Measurements from ENCODE around the gene TRIM72. TPM values are rescaled to one million over a fixed set of nuclear protein-coding genes. Genes with fewer than 3 reads are reported as not detected.
"Not testable (repeated sequence)": the region's sequence is repeated elsewhere in the genome, so short reads cannot be mapped to it uniquely, and the experiment has no call there.

TRIM72 gene
- polyA plus RNA-seq, 1 donor, result 98.3 TPM

DNA sequence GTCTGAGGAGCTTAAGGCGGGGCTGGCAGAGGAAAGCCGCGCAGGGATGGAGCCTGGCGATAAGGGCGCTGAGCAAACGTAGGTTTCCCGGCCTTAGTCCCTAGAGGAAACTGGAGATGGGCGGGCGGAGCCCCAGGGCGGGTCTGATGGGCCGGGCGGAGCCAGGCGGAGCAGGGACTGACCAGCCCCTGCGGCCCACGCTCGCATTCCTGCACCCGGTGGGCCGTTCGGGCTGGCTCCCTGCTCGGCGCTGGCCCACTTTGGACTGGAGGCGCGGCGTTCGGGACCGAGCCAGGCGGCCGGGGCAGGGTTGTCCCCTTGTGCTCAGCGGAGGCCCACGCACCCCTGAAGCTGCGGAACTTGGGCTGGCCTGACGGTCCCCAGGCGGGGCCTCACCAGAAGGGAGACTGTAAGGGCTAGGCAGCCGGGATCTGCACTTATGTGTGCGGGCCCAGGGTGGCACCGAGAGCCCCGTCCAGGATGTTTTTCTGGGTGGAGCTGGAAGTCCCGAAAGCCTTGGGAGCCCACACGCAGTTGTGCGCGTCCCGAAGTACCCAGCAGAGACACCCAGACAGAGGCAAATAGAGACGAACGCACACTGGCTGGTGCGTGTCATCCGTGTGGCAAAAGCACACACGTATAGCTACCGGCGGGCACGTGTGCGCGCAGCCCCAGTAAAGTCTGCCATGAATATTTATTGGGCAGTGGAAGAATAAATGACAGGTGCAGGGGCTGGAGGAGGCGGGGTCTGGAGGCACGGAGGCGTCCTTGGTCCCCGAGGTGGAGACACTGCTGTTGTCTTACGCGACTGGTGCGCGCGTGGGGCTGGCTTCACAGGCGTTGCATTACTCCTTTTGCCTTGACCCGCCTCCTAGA, 1.6 kb downstream of the TRIM72 start:
- DNase-seq, result no peak

DNA sequence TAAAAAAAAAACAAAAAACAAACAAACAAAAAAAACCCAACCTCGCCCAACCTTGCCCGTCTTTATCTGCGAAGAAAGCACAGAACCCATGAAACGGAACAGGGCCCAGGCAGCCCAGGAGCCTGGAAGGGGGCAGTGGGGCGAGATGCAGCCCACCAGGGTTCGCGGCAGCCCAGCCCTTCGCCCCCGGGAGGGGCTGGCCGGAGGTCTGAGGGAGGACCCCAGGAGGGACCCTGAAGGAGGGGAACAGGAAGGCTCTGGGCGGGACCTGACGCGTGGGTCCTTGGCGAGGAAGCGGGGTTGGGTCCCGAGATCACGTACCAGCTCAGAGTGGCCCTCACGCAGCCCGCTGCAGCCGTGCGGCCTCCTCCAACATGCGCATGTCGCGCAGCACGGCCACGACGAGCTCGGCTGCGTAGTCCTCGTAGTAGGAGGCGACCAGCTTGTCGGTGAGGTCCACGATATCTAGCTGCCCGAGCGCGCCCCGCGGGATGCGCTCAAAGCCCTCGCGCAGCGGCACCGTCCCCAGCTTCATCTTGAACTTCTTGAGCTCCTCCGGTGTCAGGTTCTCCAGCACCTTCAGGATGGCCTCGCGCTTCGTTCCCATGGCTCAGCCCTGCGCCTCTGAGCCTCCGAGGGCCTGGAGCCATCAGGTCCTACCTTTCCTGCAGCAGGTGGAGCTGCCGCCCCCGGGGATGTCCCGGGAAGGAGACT, 2.7 kb downstream of the TRIM72 start, which contains the start of gene PYDC1:
TSS of gene PYDC1 (minus strand) at position 714 of the 714 bp plus-strand sequence. CDS start at position 607, 107 bp downstream.
- no peak for DNase-seq

DNA sequence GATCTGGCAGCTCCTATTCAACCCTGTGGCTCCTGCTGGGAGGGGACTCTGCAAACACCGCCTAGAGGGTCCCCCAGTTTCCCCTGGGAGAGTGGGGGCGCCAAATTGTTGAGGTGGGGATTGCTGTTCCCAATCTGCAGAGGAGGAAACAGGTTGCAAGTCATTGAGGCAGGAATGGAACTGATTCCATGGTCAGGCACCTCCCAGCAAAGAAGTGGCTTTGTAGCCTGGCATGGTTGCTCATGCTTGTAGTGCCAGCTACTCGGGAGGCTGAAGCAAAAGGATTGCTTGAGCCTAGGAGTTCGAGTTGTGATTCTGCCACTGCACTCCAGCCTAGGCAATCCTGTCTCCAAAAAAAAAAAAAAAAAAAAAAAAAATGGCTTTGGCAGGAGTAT, 3.2 kb downstream of the TRIM72 start:
- DNase-seq, result no peak

DNA sequence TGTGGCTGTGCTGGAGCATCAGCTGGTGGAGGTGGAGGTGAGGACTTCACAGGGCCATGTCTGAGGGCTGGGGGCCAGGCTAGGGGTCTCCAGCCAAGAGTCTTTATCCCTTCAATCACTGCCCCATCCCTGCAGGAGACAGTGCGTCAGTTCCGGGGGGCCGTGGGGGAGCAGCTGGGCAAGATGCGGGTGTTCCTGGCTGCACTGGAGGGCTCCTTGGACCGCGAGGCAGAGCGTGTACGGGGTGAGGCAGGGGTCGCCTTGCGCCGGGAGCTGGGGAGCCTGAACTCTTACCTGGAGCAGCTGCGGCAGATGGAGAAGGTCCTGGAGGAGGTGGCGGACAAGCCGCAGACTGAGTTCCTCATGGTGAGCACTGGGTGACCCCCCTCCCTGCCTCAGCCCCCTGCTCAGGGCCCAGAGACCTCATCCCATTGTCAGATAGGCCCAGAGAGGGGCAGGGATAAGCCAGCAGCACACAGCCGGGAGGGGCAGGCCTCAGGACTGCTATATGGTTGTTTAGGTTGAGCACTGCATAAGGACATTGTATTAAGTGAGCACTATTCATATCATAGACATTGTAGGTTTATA, 5.3 kb downstream of the TRIM72 start:
- DNase-seq, result no peak

DNA sequence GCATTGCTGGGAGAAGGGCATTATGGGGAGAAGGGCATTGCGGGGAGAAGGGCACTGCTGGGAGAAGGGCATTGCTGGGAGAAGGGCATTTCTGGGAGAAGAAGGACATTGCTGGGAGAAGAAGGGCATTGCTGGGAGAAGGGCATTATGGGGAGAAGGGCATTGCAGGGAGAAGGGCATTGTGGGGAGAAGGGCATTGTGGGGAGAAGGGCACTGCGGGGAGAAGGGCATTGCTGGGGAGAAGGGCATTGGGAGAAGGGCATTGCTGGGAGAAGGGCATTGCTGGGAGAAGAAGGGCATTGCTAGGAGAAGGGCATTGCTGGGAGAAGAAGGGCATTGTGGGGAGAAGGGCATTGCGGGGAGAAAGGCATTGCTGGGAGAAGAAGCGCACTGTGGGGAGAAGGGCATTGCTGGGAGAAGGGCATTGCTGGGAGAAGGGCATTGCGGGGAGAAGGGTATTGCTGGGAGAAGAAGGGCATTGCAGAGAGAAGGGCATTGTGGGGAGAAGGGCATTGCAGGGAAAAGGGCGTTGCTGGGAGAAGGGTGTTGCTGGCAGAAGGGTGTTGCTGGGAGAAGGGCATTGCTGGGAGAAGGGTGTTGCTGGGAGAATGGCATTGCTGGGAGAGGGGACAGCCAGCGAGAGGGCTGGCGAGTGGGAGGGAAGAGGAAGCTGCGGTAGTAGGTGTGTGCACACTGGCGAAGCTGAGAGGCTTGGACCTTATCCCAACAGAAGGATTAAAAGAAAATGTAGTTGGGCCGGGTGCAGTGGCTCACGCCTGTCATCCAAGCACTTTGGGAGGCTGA, 7.6 kb downstream of the TRIM72 start:
- DNase-seq, result no peak

DNA sequence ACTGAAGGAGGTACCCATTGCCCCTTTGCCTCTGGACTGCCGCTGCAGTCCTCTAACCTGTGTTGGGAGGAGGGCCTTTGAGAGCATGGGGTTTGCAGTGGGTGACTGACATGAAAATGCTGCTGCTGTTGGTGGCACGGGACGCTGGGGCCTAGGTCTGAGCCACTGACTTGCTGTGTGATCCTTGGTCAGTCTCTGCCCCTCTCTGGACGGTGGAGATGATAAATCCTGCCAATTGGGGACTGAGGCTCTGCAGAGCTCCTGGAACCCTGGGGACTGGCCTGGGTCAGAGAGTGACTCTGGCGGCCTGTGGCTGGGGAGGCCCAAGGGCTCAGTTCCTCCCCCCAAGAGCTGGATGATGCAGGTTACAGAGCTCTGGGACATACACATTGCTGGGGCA, 9.1 kb downstream of the TRIM72 start:
- DNase-seq, result no peak

DNA sequence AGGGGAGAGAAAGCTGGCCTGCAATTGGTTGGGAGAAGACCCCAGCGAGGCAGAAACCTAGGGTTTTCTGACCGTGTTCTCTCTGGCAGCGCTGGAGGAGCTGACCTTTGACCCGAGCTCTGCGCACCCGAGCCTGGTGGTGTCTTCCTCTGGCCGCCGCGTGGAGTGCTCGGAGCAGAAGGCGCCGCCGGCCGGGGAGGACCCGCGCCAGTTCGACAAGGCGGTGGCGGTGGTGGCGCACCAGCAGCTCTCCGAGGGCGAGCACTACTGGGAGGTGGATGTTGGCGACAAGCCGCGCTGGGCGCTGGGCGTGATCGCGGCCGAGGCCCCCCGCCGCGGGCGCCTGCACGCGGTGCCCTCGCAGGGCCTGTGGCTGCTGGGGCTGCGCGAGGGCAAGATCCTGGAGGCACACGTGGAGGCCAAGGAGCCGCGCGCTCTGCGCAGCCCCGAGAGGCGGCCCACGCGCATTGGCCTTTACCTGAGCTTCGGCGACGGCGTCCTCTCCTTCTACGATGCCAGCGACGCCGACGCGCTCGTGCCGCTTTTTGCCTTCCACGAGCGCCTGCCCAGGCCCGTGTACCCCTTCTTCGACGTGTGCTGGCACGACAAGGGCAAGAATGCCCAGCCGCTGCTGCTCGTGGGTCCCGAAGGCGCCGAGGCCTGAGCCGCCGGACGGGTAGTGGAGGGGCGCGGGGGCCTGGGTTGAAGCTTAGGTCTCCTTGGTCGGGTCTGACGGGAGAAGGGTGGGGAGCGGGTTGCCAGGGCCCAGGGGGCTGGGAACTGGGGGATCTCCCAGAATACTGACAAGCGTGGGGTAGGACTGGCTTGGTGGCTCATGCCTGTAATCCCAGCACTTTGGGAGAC, 10.4 kb downstream of the TRIM72 start:
- no peak for DNase-seq

DNA sequence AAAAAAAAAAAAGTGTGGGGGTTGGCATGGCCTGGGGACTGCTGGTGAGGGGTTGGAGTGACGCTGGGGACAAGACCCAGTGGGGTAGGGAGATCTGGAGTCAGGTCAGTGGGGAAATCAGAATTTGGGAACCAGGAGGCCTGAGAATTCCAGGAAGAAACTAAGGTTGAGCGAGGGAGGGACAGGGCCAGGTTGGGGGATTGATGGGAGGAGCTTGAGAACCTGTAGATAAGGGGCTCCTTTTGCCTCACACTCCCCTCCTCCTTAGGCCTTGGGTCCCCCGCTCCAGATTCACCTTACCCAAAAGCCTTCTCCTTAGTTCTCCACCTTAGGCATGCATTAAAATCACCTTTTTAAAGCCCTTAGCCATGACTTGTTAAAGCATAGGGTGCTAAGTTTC, 11.3 kb downstream of the TRIM72 start:
- DNase-seq, result no peak

DNA sequence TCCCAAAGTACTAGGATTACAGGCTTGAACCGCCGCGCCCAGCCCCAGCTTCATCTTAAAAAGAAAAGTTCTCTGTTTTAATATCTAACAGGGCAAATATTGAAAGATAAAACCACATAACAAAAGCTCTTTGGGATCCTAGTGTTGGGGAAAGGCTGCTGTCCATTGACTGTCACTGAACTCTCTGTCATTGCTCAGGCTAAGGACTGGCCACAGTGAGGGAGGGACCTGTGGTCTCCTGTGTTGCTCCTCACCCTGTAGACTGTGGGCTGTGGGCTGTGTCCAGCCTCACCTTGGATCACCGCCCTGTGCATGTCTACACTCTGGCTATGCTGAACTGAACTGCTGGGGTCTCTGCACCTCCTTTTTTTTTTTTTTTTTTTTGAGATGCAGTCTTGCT, 14.3 kb downstream of the TRIM72 start:
- DNase-seq, result no peak

DNA sequence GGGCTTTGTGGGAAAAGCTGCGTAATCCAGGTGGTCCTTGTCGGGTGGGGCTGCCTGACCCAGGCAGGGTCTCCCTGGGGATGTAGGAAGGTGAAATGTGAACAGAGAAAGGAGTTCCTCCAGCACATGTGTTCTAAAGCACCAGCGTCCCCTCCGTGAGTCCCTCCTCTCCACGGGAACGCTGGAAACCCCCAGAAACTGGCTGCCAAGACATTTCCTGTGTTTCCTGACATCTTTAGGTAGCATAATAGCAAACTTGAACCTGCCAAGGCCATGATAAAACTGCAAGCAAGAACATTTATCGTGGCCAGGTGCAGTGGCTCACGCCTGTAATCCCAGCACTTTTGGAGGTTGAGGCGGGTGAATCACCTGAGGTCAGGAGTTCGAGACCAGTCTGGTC, 15.6 kb downstream of the TRIM72 start:
- DNase-seq, result no peak

DNA sequence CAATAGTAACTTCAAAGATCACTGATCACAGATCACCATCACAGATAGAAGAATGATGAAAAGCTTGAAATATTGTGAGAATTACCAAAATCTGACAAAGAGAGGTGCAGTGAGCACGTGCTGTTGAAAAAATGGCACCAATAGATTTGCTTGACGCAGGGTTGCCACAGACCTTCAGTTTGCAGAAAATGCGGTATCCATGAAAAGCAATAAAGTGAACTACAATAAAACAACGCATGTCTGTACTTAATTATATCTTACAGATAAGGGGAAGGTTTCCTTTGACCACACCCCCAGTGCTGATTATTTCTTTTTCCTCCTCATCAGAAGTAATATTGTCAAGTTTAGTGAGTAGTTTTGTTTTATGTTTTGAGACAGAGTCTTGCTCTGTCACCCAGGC, 24.1 kb downstream of the TRIM72 start:
- no peak for DNase-seq

DNA sequence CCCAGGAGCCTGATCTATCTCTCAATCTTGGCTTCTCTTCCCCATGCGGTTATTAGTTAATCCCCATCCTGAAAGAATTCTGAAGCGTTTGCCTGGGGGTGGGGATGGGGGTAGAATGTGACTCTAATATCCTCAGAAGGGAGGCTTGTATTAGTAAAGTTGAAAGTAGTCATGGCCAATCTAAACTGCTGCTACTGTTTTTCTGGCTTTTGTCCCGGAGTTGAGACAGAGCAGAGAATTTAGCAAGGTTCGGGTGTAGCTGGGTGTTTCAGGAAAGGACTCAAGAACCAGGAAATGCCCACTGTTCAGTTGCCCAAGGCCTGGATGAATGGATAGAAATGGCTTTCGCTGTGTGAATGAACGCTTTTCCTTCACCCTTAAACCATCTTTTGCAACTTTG, 28.3 kb downstream of the TRIM72 start:
- DNase-seq, result no peak

DNA sequence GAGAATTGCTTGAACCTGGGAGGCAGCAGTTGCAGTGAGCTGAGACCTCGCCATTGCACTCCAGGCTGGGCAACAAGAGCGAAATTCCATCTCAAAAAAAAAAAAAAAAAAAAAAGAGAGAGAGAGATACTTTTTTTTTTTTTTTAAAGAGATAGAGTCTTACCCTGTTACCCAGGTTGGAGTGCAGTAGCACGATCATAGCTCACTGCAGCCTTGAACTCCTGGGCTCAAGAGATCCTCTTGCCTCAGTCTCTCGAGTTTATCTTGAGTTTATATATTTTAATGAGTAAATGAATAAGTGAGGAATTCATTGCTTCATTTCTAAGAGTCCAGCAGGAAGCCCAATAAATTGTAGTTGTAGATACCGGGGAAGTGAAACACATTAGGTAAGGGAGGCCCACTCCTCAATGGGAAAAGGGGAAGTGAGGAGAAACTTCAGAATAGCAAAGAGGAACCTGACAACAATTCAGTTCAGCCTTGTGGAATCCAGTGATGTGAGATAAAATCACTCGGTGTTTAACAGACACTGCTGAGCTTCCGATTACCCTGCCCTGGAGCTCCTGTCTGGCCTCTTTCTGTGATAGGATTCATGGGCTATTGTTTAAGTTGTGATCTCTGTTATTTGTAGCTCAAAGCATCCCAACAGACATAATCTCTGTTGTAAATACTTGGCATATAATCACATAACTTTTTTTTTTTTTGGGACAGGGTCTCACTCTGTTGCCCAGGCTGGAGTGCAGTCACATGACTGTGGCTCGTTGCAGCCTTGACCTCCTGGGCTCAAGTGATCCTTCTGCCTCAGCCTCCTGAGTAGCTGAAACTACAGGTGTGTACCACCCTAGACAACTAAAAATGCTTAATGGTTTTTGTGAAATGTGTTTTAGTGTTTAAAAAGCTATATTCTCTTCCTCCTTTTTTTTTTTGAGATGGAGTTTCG, 30.1 kb downstream of the TRIM72 start:
- no peak for DNase-seq

DNA sequence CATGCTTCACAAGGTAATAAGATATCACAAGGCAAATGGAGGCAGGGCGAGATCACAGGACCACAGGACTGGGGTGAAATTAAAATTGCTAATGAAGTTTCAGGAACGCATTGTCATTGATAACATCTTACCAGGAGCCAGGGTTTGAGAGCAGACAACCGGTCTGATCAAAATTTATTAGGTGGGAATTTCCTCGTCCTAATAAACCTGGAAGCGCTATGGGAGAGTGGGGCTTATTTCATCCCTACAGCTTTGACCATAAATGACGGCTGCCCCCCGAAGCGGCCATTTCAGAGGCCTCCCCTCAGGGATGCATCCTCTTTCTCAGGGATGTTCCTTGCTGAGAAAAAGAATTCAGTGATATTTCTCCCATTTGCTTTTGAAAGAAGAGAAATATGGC, 31.7 kb downstream of the TRIM72 start:
- not testable (repeated sequence) for DNase-seq

DNA sequence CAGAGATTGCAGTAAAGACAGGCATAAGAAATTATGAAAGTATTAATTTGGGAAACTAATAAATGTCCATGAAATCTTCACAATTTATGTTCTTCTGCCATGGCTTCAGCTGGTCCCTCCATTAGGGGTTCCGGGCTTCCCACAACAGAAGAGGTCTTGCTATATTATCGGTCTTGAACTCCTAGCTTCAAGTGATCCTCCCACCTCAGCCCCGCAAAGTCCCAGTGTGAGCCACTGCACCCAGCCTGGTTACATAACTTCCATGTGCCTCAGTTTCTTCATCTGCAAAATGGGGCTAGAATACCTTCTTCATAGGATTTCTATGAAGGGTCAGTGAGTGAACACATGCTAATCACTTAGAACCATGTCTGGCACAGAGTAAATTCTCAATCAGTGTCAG, 32.4 kb downstream of the TRIM72 start:
- no peak for DNase-seq

DNA sequence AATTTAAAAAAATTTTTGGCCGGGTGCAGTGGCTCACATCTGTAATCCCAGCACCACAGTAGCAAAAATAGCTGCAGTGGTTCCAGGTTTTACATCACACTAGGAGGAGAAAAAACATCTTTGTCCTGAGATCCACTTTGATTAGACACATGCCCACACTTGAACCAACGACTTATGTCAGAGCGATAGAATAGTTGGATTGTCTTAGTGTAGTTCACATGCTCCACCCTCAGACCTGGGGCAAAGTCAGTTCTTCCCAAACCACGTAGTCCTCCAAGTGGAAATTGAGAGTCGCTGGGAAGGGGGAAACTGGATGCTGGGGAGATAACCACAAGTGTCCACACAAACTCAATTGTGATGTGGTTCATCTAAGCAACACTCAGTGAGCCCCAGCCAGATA, 34.4 kb downstream of the TRIM72 start:
- DNase-seq, result no peak

DNA sequence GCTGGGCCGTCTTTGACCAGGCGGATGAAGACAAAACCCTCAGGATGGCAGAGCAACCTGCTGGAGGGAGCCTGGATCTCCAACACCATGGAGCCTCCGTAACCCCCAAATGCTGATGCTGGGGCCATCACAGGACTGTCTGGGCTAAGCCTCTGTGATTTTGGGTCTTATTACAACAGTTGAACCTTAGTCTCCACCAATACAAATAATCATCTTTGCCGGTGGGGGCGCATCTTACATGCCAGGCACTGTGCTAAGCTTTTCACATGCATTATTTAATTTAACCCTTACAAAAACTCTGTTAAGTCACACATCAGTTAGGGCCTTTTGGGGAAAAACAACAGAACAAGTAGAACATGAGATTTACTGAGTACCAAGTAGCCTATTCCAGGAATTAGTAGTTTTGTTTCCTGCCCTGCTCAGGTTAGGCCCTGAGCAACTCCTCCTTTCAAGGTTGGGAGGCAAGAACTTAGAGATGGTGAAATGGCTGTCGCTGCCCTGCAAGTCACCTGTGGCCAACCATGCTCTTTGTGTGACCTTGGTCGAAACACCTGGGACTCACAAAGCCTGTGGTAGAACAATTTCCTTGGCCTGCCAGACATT, 37.0 kb downstream of the TRIM72 start:
- no peak for DNase-seq

DNA sequence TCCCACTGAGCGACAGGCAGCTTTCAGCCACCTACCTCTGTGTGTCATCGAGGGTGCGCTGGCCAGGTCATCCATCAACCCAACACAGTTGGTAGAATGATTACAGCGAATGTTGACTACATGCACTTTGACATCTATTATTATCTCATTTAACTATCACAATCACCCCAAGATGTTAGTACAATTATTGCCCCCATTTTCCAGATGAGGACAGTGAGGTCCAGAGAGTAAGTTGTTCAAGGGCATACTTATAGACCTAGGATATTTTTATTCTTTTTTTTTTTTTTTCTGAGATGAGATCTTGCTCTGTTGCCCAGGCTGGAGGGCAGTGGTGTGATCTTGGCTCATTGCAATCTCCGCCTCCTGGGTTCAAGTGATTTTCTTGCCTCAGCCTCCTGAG, 37.5 kb downstream of the TRIM72 start:
- no peak for DNase-seq

DNA sequence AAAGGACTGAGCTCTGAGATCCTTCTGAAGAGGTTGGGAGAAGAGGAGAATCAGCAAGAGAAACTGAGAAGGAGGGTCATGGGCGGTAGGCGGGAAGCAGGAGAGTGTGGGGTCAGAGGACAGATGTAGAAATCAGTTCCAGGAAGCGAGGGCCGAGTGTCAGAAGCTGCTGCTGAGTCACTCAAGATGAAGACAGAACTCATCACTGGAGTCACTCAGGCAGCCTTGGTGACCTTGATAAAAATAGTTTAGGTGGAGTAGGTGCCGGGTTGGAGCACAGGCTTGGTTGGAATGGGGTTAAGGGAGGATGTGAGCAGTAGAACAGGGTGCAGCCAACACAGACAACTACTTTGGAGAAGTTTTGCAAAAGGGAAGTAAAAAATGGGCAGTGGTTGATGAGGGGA, 39.7 kb downstream of the TRIM72 start:
- no peak for DNase-seq

DNA sequence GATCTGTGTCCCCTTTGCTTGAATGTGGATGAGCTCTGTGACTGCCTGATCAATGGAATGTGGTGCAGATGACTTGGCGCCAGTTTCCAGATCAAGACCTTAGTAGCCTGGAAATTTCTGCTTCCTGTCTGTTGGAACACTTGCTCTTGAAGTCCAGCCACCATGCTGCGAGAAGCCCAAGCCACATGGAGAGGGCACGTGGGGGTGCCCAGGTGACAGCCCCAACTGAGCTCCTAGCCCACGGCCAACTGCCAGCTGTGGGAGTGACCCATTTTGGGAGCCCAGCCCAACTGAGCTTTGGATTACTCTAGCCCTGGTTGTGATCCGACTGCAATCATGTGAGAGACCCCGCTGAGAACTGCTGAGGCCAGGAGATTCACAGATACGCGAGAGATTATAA, 42.5 kb downstream of the TRIM72 start:
- DNase-seq, result no peak

Measured in hindlimb muscle (tissue), 1 donor.